8988T (cell line): ENCODE results near the gene PRRG1.
A peak's percentile ranks its signal among the peaks of the same experiment; 100 is the strongest.
"Not testable (repeated sequence)": the region's sequence is repeated elsewhere in the genome, so short reads cannot be mapped to it uniquely, and the experiment has no call there.

Source experiments
- DNase-seq: peaks from one replicate; pipeline ENCODE4 v3.0.0; 2011

The PRRG1 gene

DNA sequence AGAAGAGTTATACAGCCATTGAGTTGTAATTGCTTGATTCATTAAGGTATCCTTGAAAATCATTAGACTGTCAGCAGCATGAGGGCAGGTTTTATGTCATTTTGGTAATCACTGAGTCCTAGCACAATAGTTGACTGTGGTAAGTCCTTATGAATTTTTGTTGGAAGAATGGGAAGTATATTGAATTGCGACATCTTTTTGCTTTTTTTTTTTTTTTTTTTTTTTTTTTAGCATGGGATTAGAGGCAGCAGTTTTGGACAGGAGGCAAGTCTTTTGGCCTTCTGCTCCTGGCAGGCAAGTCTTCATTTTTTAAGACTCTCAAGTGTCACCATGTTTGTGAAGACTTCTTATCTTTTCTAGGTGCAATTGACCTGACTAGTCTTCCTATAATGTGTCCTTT is 29.7 kb downstream of the PRRG1 start:
- no peak for DNase-seq

DNA sequence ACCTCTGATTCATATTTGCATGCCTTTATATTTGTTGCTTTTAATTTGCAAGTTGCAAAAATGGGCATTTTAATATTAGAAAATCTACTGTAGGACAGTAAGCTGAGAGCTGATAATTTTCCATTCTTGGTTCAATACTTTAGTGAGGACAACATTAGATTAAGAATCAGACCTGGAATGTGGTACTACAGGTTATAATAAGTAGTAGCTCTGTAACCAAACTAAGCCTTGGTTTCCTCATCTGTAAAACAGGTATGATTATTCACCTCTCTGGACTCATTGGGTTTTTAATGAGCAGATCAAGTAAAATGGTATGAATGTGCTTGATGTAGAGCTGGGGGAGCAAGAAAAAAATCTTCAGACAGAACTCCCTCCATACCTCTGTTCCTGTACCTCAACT is 31.1 kb downstream of the PRRG1 start:
- DNase-seq: no peak

GRCh38 chrX:37380924-37381323 is 31.8 kb downstream of the PRRG1 start:
- DNase-seq: no peak

DNA sequence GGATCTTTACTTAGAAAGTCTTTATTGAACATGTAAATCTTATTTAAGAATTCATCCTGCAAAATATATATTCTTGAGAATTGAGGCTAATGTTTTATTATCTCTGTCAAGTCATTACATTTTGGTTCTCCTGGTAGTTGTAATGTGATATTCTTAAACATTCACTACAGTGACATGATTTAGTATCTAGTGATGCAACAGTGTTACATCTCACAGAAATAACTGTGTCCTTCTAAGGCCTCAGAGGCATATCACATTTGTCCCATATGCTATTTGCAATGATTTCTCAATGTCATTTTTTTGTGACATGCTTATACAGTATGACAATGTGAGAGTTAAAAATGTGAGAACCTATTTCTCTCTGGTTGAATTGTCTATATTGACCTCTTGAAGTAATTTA is 34.1 kb downstream of the PRRG1 start:
- DNase-seq: no peak

- DNase-seq: no peak
These were observed 39.2 kb downstream of the PRRG1 start for GRCh38 chrX:37388413-37388812.

DNA sequence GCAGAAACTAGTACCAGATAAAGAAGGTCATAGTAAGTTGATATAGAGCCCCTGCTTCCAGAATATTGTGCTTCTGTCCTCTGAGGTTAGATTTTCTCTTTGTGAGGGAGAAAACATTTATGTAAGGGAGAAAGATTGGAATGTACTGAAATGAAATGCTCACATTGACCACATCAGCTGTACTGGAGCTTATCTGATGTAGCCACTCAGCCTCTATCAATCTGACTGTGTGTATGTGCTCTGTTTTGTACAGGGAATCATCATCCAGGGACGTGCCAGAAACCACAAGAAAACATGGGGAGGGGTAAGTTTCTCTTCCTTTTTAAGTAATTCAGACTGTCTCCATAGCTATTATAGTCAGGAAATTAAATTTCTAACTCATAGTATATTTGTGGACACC is 56.8 kb downstream of the PRRG1 start:
- DNase-seq: no peak

DNA sequence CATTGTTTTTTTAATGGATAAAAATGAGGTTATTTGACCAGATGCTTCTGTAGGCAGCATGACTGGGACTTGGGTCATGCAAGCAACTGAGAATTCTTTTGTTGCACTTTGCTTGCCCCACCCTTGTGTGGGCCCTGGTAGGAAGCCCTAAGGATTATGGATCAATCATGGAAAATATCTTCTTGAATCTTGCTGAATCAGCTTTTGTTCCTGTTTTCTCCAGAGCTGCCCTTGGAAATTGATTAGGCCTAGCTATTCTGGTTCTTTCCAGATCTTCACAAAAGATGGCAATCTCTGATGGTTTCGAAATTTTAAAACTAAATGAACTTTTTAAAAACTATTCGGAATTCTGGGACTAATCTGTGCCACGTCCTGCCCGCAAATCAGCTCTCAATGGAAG is 58.6 kb downstream of the PRRG1 start:
- DNase-seq: no peak

DNA sequence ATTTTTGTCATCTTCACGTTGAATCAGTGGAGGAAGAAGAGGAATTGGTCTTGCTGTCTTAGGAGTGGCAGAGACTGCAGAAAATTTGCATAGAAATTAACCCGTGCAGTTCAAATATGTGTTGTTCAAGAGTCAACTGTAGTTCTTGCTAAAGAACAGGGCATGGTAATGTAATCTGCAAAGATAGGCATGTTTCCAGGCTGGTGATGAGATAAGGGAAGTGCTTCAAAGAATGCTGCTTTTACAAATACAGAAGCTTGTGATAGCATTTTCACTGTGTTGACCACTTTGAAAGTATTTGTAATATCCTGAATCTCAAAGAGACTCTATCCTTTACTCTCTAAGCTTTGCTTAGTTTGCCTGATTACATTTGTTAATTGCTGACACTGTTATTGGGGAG is 60.1 kb downstream of the PRRG1 start:
- no peak for DNase-seq

DNA sequence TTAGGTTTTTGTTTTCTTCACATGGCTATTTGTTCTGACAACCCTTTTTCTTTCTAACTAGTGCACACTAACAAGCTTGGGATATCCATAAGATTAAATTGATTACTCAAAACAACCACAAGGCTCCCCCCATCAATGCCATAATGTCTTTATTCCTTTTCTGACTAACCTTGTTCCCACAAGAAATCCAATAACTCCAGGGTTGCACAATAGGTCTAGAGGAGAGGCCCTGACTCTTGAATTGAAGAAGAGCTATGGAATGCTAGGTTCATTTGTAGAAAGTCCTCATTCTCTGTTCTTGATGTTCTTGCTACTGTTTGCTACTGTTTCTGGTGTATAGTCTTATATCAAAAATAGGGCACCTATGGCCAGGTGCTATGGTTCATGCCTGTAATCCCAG is 71.0 kb downstream of the PRRG1 start:
- DNase-seq: no peak

DNA sequence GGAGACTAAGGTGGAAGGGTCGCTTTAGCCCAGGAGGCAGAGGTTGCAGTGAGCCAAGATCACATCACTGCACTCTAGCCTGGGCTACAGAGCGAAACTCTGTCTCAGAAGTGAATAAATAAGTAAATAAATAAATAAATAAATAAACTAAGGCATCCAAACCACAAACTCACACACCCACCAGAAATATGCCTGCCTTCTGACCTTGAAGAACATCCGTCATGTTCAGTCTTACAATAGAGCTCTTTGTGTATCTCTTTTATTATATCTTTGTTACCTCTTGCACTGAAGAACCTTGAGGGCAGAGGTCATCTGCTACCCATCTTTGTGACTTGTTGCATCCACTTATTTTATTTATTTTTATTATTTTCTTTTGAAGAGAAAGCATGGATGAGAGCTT is 71.6 kb downstream of the PRRG1 start:
- DNase-seq: no peak

DNA sequence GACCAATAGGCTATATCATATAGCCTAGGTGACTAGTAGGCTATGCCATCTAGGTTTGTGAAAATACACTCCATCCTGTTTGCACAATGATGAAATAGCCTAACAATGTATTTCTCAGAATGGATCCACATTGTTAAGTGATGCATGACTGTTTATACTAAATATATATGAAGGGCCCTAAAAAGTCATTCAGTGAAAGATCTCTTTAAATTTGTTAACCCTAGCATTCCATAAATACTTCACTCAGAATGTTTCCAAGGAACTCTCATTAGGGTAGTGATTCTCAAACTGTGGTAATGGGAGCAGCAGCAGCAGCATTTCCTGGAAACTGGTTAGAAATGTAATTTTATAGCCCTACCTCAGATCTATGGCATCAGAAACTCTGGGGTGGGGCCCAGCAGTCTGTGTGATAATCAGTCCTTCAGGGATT is 74.9 kb downstream of the PRRG1 start:
- no peak for DNase-seq

GRCh38 chrX:37425370-37425769 is 76.2 kb downstream of the PRRG1 start:
- DNase-seq: no peak

DNA sequence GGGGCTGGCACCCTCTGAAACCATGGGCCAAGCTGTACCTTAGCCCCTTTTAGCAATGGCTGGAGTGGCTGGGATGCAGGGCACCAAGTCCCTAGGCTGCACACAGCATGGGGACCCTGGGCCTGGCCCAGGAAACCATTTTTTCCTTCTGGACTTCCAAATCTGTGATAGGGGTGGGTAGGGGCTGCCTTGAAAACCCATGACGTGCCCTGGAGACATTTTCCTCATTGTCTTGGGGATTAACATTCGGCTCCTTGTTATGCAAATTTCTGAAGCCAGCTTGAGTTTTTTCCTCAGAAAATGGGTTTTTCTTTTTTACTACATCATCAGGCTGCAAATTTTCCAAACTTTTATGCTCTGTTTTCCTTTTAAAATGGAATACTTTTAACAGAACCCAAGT is 79.8 kb downstream of the PRRG1 start:
- not testable (repeated sequence) for DNase-seq

DNA sequence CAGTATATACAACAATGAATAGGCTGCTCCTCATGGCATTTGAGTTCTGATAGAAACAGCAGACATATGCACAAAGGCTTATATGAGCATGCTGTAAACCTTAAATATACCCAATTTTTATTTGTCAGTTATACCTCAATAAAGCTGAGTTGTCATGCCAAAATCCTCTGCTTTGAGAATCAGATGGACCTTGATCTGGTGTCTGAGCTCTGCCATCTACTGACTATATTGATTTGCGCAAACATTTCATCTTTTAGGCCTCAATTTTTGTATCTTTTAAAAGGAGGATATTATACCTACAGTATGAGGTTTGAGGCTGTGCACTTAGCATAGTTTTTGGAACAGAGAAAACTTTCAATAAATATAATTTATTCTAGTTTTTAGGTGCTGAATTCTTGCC is 85.2 kb downstream of the PRRG1 start:
- no peak for DNase-seq

- no peak for DNase-seq
These were observed 88.0 kb downstream of the PRRG1 start for GRCh38 chrX:37437160-37437559.

GRCh38 chrX:37441377-37441776 is 92.2 kb downstream of the PRRG1 start:
- DNase-seq: no peak

DNA sequence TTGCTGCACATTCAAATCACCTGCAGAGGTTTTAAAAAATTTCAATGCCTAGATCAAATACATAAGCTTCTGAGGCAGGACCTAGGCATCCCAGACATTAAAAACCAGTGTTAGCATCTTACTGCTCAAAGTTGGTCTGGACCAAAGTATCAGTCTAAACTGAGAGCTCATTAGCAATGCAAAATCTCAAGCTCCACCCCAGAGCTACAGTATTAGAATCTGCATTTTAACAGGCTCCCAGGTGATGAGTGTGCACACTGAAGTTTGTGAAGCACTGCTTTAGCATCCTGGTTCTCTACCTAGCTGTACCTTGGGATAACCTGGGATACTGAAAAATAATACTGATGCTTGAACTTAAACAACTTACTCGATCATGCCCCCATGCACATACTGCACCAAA is 96.0 kb downstream of the PRRG1 start:
- no peak for DNase-seq

- no peak for DNase-seq
These were observed 104.7 kb downstream of the PRRG1 start for GRCh38 chrX:37453821-37454220.

GRCh38 chrX:37454537-37455285 is 105.5 kb downstream of the PRRG1 start:
- DNase-seq: peak; percentile 17

DNA sequence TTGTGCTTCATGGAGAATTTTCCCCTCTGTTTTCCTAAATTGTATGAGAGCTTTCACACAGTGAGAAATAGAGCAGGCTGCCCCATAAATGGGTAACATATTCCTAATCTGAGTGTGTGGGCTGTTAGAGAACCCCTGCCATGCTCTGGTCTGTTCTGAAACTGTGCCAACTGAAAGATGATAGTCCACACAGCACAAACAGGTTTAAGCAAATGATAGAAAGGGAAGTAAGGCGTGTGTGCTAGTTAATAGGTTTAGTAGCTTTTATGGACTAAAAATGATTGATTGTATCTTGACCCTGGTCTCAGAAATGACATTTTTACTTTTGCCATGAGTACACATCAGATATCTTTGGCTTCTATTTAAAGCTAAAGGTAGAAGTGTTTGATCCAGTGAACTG is 106.2 kb downstream of the PRRG1 start:
- DNase-seq: no peak

DNA sequence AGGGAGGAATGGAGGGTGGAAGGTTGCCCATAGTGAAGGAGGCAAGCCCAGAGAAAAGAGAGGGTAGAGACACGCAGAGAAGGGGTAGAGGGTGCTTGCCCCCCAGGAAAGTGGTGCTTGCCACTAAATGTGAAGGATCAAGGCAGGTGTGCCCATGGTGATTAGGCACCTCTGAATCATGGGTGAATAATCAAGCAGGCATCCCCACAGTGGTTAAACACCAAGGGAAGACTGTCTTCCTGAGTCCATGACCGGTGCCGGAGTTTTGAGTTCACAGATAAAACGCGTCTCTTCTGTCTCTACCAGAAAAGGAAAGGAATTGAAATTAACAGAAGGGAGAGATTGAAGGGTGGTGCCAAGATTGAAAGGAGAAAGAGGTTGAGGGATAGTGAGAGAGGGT is 111.1 kb downstream of the PRRG1 start:
- DNase-seq: not testable (repeated sequence)

- DNase-seq: no peak
These were observed 113.2 kb downstream of the PRRG1 start for GRCh38 chrX:37462346-37462745.

DNA sequence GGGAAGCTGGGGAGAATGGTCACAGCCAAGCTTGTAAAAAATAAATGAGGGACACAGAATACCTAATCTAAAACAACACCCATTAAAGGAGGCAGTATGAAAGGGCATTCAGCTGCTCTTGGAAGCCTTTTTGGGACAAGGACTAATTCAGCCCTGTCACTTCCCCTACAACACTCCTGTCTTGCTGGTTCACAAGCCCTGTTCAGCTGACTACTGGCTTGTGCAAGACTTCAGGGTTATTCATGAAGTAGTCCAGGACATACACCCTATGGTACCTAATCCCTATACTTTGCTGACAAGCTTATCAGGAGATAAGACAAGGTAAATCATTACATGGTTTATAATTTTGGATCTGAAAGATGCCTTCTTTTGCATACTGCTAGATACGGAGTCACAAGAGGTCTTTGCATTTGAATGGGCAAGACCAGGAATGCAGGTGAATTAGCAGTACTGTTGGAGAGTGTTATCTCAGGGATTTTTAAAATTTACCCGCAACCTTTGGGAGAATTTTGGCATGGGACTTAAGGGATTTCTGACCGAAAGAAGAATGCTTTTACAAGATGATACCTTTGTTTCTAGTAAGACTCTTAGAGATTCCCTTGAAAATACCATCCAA is 119.1 kb downstream of the PRRG1 start:
- no peak for DNase-seq

- DNase-seq: no peak
These were observed 121.5 kb downstream of the PRRG1 start for GRCh38 chrX:37470711-37471110.

- no peak for DNase-seq
These were observed 123.7 kb downstream of the PRRG1 start for GRCh38 chrX:37472836-37473235.
